SU-DHL-6 (cell line): ENCODE measurements around the gene DCUN1D2.

Experiments used
- H2AFZ ChIP-seq: fragments of 200-600 bp; sonication (generic); 2 replicates; pipeline ENCODE4 v1.6.1; 2014; ENCODE audit warnings: low read depth, mild to moderate bottlenecking, moderate library complexity, mixed read lengths, antibody characterized with exemption, low read length; ENCODE audit not compliant: severe bottlenecking
- H3F3A ChIP-seq: fragments of 200-600 bp; shearing (Covaris generic); 2 replicates; pipeline ENCODE4 v1.6.0; 2016; ENCODE audit warnings: antibody characterized with exemption, mild to moderate bottlenecking; ENCODE audit not compliant: insufficient read depth
- H3K27ac ChIP-seq: fragments of 200-600 bp; sonication (generic); 2 replicates; pipeline ENCODE4 v1.5.1; 2016; ENCODE audit warnings: low read depth, mild to moderate bottlenecking, low read length, moderate library complexity, mixed read lengths
- H3K27me3 ChIP-seq: fragments of 200-600 bp; sonication (generic), shearing (Covaris generic); 2 replicates; pipeline ENCODE4 v1.6.0; 2014; ENCODE audit warnings: mild to moderate bottlenecking, low read length
- H3K36me3 ChIP-seq: fragments of 200-600 bp; sonication (generic); 2 replicates; pipeline ENCODE4 v1.6.1; 2014; ENCODE audit warnings: mild to moderate bottlenecking, low read length, mixed read lengths
- H3K4me2 ChIP-seq: fragments of 300-600, 200-600 bp; shearing (Covaris generic), sonication (generic); 2 replicates; pipeline ENCODE4 v1.6.0; 2014; ENCODE audit warnings: low read length, low read depth, mild to moderate bottlenecking; ENCODE audit not compliant: poor library complexity, severe bottlenecking
- H3K4me3 ChIP-seq: fragments of 200-600 bp; sonication (generic); 2 replicates; pipeline ENCODE4 v1.5.1; 2014; ENCODE audit warnings: antibody characterized with exemption, low read length, mild to moderate bottlenecking, mixed read lengths; ENCODE audit not compliant: insufficient read depth, poor library complexity, severe bottlenecking
- H3K79me2 ChIP-seq: fragments of 200-600 bp; sonication (generic); 2 replicates; pipeline ENCODE4 v1.6.1; 2014; ENCODE audit warnings: mild to moderate bottlenecking, low read length, moderate library complexity; ENCODE audit not compliant: insufficient read depth
- H3K9ac ChIP-seq: fragments of 200-600 bp; sonication (generic); 2 replicates; pipeline ENCODE4 v1.7.0; 2014; ENCODE audit warnings: mild to moderate bottlenecking, low read length
- H3K9me2 ChIP-seq: fragments of 200-600 bp; sonication (generic); replicated peaks from 2 replicates; pipeline ENCODE4 v1.6.1; 2014; ENCODE audit warnings: low read length; ENCODE audit not compliant: insufficient read depth
- H3K9me3 ChIP-seq: fragments of 200-600 bp; sonication (generic); 2 replicates; pipeline ENCODE4 v1.6.1; 2014; ENCODE audit warnings: low read length, mixed read lengths; ENCODE audit not compliant: insufficient read depth
- H4K20me1 ChIP-seq: fragments of 200-600 bp; sonication (generic); 2 replicates; pipeline ENCODE4 v1.6.1; 2014; ENCODE audit warnings: low read depth, mild to moderate bottlenecking, antibody characterized with exemption, low read length, moderate library complexity, mixed read lengths
- CTCF ChIP-seq: fragments of 200-600 bp; sonication (generic); IDR thresholded peaks from one replicate; pipeline ENCODE4 v1.5.1; 2017; ENCODE audit warnings: antibody characterized with exemption, mild to moderate bottlenecking, low read length, moderate library complexity; ENCODE audit not compliant: insufficient read depth, poor library complexity, severe bottlenecking
- EZH2phosphoT487 ChIP-seq: fragments of 200-600 bp; sonication (generic), shearing (Covaris generic); conservative IDR thresholded peaks from 2 replicates; pipeline ENCODE4 v1.6.1; 2018; ENCODE audit warnings: mild to moderate bottlenecking, antibody characterized with exemption, low read length, moderate library complexity, mixed read lengths

Gene DCUN1D2

GRCh38 chr13:113502686-113503085 is 12.2 kb upstream of the DCUN1D2 start:
- no peaks in the 10 kb centered on the region for H4K20me1 ChIP-seq
- TF ChIP-seq CTCF (no peak), EZH2phosphoT487 (no peak)
- peaks cover 11% of the 10 kb centered on the region; the same call in 1 of the 2 replicates for H3K36me3 ChIP-seq
- no peaks in the 10 kb centered on the region for H3K9me2 ChIP-seq
- H3F3A ChIP-seq: no peaks in the 10 kb centered on the region
- H3K9me3 ChIP-seq: no peaks in the 10 kb centered on the region
- no peak overlapping the region for H3K27ac ChIP-seq
- H3K9ac ChIP-seq: no peak overlapping the region
- no peak overlapping the region for H3K4me3 ChIP-seq
- H2AFZ ChIP-seq: no peak overlapping the region
- H3K79me2 ChIP-seq: no peaks in the 10 kb centered on the region
- no peaks in the 10 kb centered on the region for H3K27me3 ChIP-seq
- H3K4me2 ChIP-seq: no peak overlapping the region

GRCh38 chr13:113500530-113501265 is 10.2 kb upstream of the DCUN1D2 start:
- peaks cover 24% of the 10 kb centered on the region for H3K36me3 ChIP-seq
- H3F3A ChIP-seq: peaks cover 4% of the 10 kb centered on the region; the same call in 1 of the 2 replicates
- no peaks in the 10 kb centered on the region for H3K79me2 ChIP-seq
- H2AFZ ChIP-seq: no peak overlapping the region
- no peaks in the 10 kb centered on the region for H3K9me3 ChIP-seq
- no peak overlapping the region for H3K4me2 ChIP-seq
- H3K27me3 ChIP-seq: no peaks in the 10 kb centered on the region
- no peaks in the 10 kb centered on the region for H4K20me1 ChIP-seq
- H3K9me2 ChIP-seq: no peaks in the 10 kb centered on the region
- H3K27ac ChIP-seq: no peak overlapping the region
- no peak overlapping the region for H3K9ac ChIP-seq
- TF ChIP-seq CTCF: no peak
- TF ChIP-seq EZH2phosphoT487: no peak
- no peak overlapping the region for H3K4me3 ChIP-seq

GRCh38 chr13:113499936-113500335 is 9.4 kb upstream of the DCUN1D2 start:
- H3K9me3 ChIP-seq: no peaks in the 10 kb centered on the region

More at GRCh38 chr13:113499936-113500335, 9.4 kb upstream of the DCUN1D2 start:
- peaks cover 24% of the 10 kb centered on the region for H3K36me3 ChIP-seq
- H3K79me2 ChIP-seq: no peaks in the 10 kb centered on the region
- H3K9me2 ChIP-seq: no peaks in the 10 kb centered on the region
- H3K27me3 ChIP-seq: no peaks in the 10 kb centered on the region
- TF ChIP-seq CTCF (no peak), EZH2phosphoT487 (no peak)
- H3K4me2 ChIP-seq: no peak overlapping the region
- H2AFZ ChIP-seq: no peak overlapping the region
- H3K9ac ChIP-seq: no peak overlapping the region
- no peaks in the 10 kb centered on the region for H4K20me1 ChIP-seq
- H3K27ac ChIP-seq: no peak overlapping the region
- no peak overlapping the region for H3K4me3 ChIP-seq
- peaks cover 4% of the 10 kb centered on the region; the same call in 1 of the 2 replicates for H3F3A ChIP-seq
